ENCODE results near the gene PTPRE. TPM values are rescaled to one million over a fixed set of nuclear protein-coding genes. Genes with fewer than 3 reads are reported as not detected.

PTPRE gene
- total RNA-seq, 1 donor from 2014 or later, result 70.6 TPM

DNA sequence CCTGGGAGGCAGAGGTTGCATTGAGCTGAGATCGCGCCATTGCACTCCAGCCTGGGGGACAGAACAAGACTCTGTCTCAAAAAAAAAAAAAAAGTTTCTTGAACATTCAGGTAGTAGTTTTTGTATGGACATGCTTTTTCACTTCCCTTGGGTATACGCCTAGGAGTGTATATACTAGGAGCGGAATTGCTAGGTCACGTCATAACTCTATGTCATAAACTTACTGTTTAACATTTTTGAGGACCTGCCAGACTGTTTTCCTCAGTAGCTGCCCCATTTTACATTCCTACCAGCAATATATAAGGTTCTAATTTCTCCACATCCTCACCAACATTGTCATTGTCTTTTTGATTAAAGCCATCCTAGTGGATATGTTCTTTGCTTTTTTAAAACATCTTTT lies 167.7 kb downstream of the PTPRE start:
- ATAC-seq (no peak), DNase-seq (no peak)
- H3K9me3 ChIP-seq, result no peaks in the 10 kb centered on the region
- intact Hi-C loops (cut with DNase I), result no loop called here
- no peaks in the 10 kb centered on the region for H3K27me3 ChIP-seq
- no peaks in the 10 kb centered on the region for H3K4me1 ChIP-seq
- H3K4me3 ChIP-seq, result no peak overlapping the region
- TF ChIP-seq CTCF (IDR thresholded peaks at IDR 0.05), result no peak
- H3K36me3 ChIP-seq, result peaks cover 100% of the 10 kb centered on the region
- H3K27ac ChIP-seq, result no peak overlapping the region

DNA sequence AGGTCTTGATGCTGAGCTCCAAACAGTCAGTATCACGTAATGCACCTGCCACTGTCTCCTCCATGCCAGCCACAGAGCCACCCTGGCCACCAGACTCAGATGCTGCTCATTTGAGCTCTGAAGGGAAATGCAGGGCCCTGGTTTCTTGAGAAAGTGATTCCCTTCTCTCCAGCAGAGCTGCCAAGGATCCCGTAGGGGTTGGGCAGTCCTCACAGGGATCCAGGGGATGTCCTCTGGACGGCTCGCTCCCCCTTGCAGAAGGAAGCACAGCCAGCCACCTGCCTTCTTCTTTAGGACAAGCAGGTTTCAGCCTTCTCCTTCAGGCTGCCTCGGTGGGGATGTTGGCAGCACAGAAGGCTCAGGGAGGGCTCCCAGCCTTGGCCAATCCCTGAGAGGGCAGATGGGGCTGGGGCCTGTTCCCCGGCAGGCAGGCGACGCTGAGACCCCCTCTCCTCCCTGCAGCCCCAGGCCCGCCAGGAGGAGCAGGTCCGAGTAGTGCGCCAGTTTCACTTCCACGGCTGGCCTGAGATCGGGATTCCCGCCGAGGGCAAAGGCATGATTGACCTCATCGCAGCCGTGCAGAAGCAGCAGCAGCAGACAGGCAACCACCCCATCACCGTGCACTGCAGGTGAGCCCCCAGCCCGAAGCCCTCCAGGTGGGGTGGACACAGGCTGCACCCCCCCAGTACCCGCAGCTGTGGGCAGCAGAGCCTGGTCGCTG lies 170.4 kb downstream of the PTPRE start:
- DNase-seq (peak; percentile 51), ATAC-seq (peak; percentile 12)
- TF ChIP-seq CTCF (IDR thresholded peaks at IDR 0.05), result no peak

DNA sequence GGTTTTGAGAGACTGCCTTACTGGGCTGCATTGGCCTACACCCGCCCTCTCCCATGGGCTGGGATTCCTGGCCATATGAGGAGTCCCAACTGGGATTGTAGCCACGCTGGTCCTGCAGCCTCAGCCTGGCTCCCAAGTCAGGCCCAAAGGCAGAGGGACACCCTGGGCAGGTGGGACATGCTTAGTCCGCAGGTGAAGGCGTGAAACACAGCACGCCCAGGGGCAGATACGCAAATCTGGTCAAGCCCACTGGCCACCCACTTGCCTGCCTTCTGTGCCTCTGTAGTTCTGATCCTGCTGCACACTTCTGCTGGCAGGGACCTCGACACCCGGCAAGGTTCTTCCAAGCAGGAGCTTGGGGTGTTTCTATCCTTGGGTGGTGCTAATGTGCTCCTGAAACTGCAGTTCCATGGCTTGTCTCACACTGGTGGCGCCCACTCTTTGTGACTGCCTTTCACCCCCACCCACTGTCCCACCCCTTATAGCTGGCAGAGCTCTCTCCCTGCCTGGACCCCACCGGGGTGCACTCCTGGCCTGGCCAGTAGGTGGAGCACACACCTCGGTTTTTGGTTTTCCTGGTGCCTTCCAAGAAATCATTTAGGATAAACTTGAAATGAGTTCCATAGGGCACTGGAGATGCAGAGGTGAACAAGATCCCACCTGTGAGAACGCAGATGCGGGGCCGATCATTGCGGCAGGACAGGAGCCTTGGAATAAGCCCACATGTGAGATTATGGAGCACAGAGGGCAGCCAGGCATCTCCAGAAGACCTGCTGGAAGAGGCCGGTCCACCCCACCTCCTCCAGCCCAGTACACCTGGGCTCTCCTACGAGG lies 171.4 kb downstream of the PTPRE start:
- ATAC-seq, result peak; percentile 63
- H3K27ac ChIP-seq, result no peak overlapping the region
- no peak overlapping the region for H3K4me3 ChIP-seq
- peak; percentile 70 for DNase-seq
- intact Hi-C loops (cut with DNase I), result no loop called here
- H3K4me1 ChIP-seq, result no peaks in the 10 kb centered on the region
- H3K9me3 ChIP-seq, result no peaks in the 10 kb centered on the region
- no peaks in the 10 kb centered on the region for H3K27me3 ChIP-seq
- peak; percentile 62 for TF ChIP-seq CTCF (IDR thresholded peaks at IDR 0.05)
- H3K36me3 ChIP-seq, result peaks cover 92% of the 10 kb centered on the region

More for the DNA sequence above, 170.4 kb downstream of the PTPRE start:
- Histone ChIP-seq H3K36me3 (peaks cover 92% of the 10 kb centered on the region), H3K4me1 (no peaks in the 10 kb centered on the region), H3K27me3 (no peaks in the 10 kb centered on the region), H3K27ac (no peak overlapping the region), H3K9me3 (no peaks in the 10 kb centered on the region), H3K4me3 (no peak overlapping the region)
- intact Hi-C loops (cut with DNase I), result no loop called here

- intact Hi-C loops (cut with DNase I), result no loop called here
- Histone ChIP-seq H3K27me3 (no peaks in the 10 kb centered on the region), H3K36me3 (peaks cover 85% of the 10 kb centered on the region), H3K27ac (no peak overlapping the region), H3K4me3 (no peak overlapping the region), H3K4me1 (no peaks in the 10 kb centered on the region), H3K9me3 (no peaks in the 10 kb centered on the region)
- TF ChIP-seq CTCF (IDR thresholded peaks at IDR 0.05), result no peak
- ATAC-seq (no peak), DNase-seq (peak; percentile 41)
Observed at GRCh38 chr10:128080231-128080630, 173.3 kb downstream of the PTPRE start.

- Histone ChIP-seq H3K9me3 (no peaks in the 10 kb centered on the region), H3K4me3 (no peak overlapping the region), H3K27ac (no peak overlapping the region), H3K36me3 (peaks cover 81% of the 10 kb centered on the region), H3K27me3 (no peaks in the 10 kb centered on the region), H3K4me1 (no peaks in the 10 kb centered on the region)
- DNase-seq (peak; percentile 21), ATAC-seq (no peak)
- TF ChIP-seq CTCF (IDR thresholded peaks at IDR 0.05), result no peak
- intact Hi-C loops (cut with DNase I), result no loop called here
Observed at GRCh38 chr10:128080641-128081040, 173.7 kb downstream of the PTPRE start.

Data from upper lobe of right lung (tissue), 1 donor.